OCI-M2 (cell line): ENCODE measurements around the gene CDKN2A.

Experiments
- DNase-seq: peaks from one replicate; lab custom pipeline; 2025; ENCODE audit not compliant: unreplicated experiment; lab: John Stamatoyannopoulos, UW

Gene CDKN2A

GRCh38 chr9:21993893-21994555 is at the start of gene CDKN2A:
CDKN2A (minus strand) TSS chr9:21994392.
- DNase-seq = no peak

GRCh38 chr9:22043928-22044327 is 49.7 kb upstream of the CDKN2A start:
- DNase-seq = no peak

GRCh38 chr9:22041775-22042174 is 47.6 kb upstream of the CDKN2A start:
- DNase-seq = no peak

GRCh38 chr9:22041344-22041743 is 47.2 kb upstream of the CDKN2A start:
- no peak for DNase-seq

- no peak for DNase-seq
Observed at GRCh38 chr9:22040760-22041159, 46.6 kb upstream of the CDKN2A start.

GRCh38 chr9:22039258-22039657 is 45.1 kb upstream of the CDKN2A start:
- DNase-seq = no peak

- no peak for DNase-seq
Observed at GRCh38 chr9:22037954-22038690, 43.9 kb upstream of the CDKN2A start.

GRCh38 chr9:22036866-22037626 is 42.9 kb upstream of the CDKN2A start:
- DNase-seq = no peak

GRCh38 chr9:22035591-22036011 is 41.4 kb upstream of the CDKN2A start:
- no peak for DNase-seq

GRCh38 chr9:22033012-22033630 is 38.9 kb upstream of the CDKN2A start:
- no peak for DNase-seq

- no peak for DNase-seq
Observed at GRCh38 chr9:22031655-22032411, 37.6 kb upstream of the CDKN2A start.

- no peak for DNase-seq
Observed at GRCh38 chr9:22030101-22030598, 36.0 kb upstream of the CDKN2A start.

GRCh38 chr9:22029231-22029630 is 35.0 kb upstream of the CDKN2A start:
- DNase-seq = no peak

- no peak for DNase-seq
Observed at GRCh38 chr9:22028394-22028793, 34.2 kb upstream of the CDKN2A start.

- DNase-seq = no peak
Observed at GRCh38 chr9:22026696-22027095, 32.5 kb upstream of the CDKN2A start.

GRCh38 chr9:22022396-22022795 is 28.2 kb upstream of the CDKN2A start:
- no peak for DNase-seq

GRCh38 chr9:22010866-22011625 is 16.9 kb upstream of the CDKN2A start:
- DNase-seq = peak; percentile 88

- DNase-seq = no peak
Observed at GRCh38 chr9:22009506-22009867, 15.3 kb upstream of the CDKN2A start.

- peak; percentile 60 for DNase-seq
Observed at GRCh38 chr9:22008717-22009505, 14.7 kb upstream of the CDKN2A start, which contains the start of gene CDKN2B. CDKN2B (minus strand) TSS chr9:22009305; CDS start chr9:22008953, 352 bp downstream.
